GM21390 (cell line): Measurements from ENCODE around the gene SLC25A43.
"Not testable (repeated sequence)": the region's sequence is repeated elsewhere in the genome, so short reads cannot be mapped to it uniquely, and the experiment has no call there.

Source experiments
- ATAC-seq: cut with Tn5 transposase; IDR thresholded peaks from one replicate; pipeline ENCODE4 v1.9.1; 2021; ENCODE audit not compliant: unreplicated experiment

Gene SLC25A43

DNA sequence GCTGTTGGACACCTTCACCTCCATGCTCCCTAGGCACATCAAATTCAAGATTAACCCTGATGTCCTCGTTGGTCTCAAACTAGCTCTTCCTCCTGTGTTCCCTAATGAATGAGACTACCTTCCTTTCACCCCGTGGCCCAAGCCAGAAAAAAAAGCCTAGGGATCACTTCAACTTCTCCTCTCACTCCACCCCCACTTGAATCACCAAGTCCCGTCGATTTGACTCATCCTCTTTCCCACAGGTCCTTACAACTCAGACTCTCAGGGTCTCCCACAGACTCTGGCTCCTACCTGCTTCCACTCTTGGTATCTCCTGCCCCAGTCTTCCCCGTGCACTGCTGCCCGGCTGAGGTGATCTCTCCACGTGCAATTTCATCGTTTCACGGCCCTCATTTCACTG, 8.5 kb downstream of the SLC25A43 start:
- ATAC-seq: no peak

DNA sequence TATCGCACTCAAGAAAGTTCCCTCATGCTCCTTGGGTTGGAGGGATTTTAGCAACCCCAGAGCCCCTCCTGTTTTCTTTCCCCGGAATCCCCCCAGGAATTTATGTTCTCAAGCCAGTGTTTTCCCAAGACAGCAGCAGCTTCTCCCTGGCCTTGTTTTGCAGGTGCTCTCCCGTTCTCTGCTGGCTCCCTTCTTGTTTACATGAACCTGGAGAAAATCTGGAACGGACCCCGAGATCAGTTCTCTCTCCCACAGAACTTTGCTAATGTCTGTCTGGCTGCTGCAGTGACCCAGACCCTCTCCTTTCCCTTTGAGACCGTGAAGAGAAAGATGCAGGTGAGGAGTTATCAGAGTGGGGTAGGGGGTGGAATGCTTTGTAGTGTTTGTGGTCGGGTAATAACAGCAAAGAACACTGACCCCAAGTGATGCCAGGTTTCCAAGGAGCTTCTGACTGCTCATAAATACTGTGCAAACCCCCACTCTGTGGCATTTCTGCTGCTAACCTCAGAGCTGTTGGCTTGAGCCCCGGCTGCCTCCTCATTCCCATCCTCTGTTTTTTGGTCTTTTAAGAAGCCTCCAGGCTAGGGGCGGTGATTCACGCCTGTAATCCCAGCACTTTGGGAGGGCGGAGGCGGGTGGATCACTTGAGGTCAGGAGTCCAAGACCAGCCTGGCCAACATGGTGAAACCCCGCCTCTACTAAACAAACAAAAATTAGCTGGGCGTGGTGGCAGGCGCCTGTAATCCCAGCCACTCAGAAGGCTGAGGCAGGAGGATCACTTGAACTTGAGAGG, 11.1 kb downstream of the SLC25A43 start:
- no peak for ATAC-seq

DNA sequence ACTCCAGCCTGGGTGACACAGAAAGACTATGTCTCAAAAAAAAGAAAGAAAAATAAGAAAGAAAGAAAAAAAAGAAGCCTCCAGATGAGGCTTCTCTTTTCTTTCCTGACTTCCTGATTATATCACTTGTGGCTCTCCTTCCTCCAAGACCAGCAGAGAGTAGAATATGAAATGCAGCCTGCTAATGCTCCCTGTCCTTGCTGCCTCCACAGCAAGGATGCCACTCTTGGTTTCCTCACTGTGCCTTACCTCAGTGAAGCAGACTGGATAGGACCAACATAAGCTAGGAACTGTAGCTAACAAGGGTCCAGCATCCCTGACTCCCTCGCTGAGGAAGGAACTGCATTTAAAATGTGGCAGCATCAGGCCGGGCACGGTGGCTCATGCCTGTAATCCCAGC, 11.7 kb downstream of the SLC25A43 start:
- no peak for ATAC-seq

DNA sequence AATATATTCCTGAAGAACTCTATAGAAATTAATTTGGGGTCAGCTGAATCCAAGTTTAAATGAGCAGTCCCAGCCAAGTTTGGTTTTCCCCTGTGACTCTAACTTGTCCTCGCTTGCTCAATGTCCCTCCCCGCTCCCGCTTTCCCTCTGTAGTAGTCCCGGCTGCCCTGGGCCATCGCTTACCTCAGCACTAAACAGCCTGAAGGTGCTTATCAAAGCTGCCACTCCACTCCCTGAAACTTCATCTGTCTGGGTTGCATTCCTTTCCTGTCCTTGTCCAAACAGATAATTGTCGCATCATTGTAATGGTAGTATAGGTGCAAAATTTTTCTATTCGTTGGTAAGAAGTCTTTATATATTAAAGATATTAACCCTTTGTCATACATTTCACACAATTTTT, 12.8 kb downstream of the SLC25A43 start:
- no peak for ATAC-seq

DNA sequence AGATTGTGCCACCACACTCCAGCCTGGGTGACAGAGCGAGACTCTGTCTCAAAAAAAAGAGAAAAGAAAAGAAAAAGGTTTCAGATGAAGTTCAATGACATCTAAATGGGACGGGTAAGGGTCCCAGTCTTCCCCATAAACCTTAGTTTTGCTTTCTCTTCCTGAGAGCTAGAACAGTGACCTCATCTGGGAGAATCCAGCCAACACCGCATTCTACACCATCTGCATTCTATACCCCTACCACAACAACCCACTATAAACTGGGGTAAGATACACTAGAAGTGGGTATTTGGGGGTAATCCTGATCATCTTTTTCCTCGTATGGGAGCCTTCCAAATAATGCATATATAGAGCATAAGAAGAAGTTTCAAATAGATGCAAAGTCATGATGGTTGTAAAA, 18.2 kb downstream of the SLC25A43 start:
- no peak for ATAC-seq

DNA sequence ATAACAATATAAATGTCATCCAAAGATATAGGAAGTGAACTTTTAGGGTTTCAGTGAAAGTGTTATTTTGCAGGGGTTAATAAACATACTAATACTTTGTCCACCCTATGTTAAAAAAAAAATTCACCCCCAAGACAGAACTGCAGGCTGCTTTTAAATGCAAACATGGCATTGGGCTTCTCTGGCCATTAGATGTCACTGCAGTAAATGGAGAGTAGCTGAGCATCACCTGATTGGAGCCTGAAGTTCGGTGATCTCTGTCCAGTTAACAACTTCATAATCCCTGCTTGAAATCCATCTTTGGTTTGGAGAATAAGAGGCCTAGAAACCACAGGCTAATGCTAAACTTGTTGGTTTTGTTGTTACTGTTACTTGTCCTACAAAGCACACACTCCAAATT, 18.7 kb downstream of the SLC25A43 start:
- ATAC-seq: no peak

DNA sequence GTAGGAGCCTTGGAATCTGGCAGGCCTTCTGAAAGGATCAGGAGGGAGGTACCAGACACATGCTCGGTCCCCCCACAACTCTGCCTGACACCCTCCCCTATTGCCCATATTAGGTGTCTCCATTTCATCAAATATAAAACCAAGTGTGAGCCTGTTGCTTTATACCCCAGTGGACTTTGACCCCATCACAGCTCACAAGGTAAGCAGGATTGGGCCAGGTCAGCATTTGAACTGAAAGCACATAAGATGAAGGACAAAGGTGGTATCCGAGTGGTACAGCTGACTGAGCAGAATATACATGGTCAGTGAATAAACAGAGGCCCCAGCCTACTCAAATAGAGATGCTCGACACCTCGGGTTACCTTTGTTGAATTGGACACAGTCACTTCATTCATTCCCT, 20.0 kb downstream of the SLC25A43 start:
- no peak for ATAC-seq

DNA sequence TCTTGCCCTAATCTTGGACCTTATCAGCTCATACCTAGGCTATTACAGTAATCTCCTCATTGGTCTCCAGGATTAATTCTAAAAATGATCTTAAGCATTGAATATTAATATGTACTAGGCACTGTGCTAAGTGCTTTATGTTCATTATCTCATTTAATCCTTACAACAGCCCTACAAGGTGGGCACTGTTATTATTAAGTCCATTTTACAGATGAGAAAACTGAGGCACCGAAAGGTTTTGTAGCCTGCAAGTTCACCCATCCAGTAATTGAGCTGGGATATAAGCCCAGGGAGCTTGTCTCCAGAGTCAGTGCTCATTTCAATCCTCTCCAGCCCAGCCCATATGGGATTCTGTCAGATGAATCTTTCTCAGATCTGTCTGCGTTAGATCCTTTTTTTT, 20.8 kb downstream of the SLC25A43 start:
- no peak for ATAC-seq

DNA sequence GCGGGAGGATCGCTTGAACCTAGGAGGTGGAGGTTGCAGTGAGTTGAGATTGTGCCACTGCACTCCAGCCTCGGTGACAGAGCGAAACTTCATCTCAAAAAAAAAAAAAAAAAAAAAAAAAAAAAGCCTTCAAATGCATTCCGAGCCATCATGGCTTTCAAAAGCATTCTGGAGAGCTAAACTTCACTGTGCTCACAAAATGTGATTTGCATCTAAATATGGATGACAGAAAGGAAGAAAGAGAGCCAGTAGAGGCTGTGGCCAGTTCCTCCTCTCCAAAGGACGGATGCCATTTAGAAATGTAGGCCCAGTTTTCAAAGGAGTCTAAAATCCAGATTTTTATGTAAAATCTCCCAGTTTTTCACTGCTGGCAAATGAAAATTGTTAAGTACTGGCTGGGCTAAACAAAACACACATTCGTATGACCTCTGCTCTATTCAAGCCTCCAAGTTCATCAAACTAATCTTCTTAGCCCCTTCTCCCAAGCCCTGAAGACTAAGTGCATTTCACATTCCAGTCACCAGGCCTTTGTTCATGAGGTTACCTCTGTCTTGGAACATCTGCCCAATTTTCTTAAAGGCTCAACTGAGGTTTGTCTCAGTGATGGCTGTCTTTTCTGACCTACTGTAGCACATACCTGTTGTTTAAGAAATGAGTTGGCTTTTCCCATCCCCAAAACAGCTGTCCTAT, 22.0 kb downstream of the SLC25A43 start:
- ATAC-seq: no peak

DNA sequence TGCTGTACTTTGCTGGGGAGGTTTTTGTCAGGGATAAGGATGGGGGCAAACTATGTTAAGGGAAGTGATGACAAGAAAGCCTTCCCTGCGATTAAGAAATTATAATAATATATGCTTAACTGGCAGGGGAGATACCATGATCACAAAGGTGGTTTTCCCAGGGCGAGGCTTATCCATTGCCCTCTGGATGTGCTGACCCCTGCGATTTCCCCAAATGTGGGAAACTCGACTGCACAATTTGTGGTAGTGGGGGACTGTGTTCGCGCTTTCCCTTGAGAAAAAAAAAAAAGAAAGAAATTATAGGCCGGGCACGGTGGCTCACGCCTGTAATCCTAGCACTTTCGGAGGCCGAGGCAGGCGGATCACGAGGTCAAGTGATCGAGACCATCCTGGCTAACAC, 24.5 kb downstream of the SLC25A43 start:
- ATAC-seq: no peak

DNA sequence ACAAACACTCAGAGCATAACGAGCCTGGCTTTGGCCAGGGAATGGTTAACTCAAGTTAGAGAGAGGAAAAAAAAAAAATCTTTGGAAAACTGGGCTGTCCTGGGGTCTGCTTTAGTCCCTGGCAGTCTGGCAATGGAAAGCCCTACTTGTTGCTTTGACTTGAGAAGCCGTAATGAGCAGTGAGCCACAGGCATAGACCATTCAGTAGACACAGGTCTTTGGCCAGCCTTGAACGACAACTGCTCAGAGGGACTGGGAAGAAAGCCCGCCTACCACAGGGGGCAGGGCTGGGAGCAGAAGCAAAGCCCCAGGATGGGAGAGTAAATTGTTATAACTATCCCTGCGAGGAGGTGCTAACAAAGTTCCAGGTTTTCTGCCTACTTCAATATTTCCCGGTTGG, 25.9 kb downstream of the SLC25A43 start:
- ATAC-seq: no peak

DNA sequence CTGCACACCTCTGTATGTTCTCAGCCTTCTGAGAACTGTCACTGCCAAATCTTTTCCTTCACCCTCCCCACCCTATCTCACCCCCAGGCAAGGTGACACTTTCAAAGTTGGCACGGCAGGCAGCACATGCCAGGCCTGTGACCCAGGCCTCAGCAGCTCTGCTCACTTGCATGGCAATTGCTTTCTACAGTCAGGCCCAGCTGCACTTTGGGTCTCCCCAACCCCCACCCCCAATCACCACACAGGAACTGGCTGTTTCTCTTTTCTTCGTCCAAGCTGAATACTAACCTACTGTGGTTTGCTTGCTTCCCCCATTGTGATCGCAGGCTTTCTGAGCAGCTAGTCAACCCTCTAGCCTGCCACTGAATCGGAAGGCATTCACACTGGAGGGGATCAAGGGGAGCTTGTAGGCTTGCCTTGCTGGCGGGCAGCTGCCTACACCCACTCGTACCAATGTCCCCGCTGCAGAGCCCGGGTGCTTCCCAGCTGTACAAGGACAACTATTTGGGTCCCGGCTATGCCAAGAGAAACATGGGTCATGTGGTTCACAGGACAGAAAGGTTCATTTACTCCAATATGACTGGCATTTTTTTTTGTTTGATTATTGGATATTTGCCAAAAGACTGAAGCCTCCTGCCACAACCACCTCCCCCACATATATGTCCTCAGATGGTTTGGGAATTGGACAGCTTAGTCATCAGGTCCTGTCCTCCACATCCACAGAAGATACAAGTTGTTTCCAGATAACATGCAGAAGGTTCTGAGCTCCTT, 28.1 kb downstream of the SLC25A43 start:
- ATAC-seq: peak; percentile 91

DNA sequence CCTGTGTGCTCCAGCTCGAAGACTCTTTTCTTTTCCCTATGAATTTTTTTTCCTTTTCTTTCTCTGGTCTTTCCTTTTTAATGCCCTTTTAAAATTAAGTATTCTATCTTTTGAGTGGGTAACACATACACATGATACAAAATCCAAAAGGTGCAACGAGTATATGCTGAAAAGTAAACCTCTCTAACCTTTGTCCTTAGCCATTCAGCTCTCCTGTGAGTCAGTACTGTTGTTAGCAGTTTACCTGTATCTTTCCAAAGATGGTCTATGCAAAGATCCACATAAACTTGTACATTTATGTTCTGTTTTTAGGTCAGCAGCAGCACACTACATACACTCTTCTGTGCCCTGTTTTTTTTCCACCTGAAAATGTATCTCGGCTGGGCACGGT, 28.7 kb downstream of the SLC25A43 start:
- ATAC-seq: no peak

DNA sequence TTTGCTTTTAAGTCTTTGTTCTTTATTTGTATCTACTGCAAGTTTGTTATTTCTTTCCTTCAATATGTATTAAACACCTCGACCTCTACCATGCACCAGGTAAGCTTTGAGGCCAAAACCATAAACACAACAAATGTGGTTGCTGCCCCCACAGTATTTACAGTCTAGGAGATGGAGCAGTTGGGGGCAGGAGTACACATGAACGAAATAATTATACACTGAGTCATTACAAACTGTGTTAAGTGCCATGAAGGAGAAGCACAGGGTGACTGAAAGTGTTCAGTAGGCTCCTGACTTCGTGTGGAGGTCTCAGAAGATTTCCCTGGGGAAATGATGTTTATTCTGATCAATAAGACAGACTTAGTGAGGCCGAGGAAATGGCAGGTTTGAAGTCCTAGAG, 30.3 kb downstream of the SLC25A43 start:
- ATAC-seq: no peak

DNA sequence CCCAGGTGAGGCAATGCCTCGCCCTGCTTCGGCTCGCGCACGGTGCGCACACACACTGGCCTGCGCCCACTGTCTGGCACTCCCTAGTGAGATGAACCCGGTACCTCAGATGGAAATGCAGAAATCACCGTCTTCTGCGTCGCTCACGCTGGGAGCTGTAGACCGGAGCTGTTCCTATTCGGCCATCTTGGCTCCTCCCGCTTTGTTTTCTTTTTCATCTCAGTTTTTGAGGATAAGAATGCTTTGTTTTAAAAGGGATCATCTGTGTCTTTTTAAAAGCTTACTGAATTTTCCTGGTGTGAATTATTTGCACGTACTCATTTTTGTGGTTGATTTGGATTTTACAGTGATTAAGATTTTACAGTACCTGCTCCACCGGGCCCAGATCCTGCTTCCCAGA, 42.2 kb downstream of the SLC25A43 start:
- ATAC-seq: not testable (repeated sequence)

DNA sequence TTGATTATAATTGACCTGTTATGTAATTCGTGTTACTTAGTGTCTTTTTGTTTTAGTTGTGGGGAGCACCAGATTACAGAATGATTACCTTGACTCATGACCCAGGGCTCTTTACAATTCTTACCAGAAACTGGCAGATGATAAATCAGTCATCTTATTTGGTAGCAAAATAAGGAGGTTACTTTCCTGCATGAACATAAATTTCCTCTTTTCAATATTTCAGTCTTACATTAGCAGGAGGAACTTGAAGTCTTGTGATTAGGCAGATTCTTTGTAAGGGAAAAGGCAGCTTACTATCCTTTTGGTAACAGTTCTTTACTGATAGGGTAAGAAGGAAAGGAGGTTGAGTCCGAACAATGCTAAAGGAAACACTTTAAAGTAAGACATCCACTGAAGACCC, 43.1 kb downstream of the SLC25A43 start:
- no peak for ATAC-seq

DNA sequence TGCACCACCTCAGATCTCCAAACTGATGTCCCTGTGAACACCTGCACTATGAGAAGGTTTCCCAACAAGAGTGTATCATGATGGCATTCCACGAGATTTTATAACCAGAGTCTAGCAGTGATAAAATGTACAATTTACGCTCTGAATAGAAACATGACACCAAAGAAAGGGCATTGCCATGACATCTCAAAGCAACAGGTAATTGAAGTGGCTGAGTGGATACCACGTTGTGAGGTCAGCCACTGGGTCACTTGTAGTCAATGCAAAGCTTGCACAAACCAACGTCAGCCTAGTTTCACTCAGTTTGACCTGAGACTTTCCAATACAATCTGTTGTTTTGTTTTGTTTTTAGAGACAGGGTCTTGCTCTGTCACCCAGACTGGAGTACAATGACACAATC, 54.1 kb downstream of the SLC25A43 start:
- no peak for ATAC-seq

DNA sequence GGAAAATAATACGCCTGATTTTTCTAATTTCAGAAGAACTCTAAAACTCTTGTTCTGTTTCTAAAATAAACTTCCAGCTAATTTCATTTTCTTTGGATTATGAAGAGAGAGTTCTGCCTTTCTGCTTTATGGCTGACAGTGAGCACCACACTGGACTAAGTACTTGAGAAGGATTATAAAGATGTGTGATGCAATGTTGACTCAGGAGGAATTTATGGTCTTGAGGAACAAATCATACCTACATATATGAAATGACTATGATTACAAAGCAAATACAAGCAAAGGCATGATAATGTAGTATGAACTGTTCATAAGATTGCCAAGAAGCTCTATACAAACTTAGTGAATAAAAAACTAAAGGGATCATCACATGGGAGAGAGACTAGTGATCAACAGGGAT, 56.1 kb downstream of the SLC25A43 start:
- no peak for ATAC-seq

DNA sequence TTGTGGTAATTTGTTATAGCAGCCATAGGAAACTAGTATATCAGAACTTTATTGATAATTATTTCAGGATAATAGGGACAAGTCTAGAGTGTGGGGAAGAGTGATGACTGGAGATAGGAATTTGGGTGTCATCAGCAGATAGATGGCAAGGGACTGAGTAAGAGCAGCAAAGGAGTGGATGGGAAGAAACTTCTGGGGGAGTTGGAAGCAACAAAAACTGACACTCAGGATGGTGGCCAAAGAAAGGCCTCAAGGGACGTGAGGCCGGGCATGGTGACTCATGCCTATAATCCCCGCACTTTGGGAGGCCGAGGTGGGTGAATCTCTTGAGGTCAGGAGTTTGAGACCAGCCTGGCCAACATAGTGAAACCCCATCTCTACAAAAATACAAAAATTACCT, 60.0 kb downstream of the SLC25A43 start:
- ATAC-seq: no peak

DNA sequence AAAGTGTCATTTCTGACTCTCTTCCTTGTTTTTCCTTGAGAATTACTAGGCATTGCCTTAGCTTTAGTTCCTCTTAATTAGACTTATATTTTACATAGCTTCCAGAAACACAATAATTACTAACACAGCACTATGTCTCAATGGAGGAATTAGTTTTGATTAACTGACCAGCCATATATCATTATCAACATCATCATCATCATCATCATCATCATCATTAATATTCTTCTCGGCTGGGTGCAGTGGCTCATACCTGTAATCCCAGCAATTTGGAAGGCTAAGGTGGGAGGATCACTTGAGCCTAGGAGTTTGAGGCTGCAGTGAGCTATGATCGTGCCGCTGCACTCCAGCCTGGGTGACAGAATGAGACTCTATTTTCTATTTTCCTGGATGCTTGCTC, 66.4 kb downstream of the SLC25A43 start:
- no peak for ATAC-seq

DNA sequence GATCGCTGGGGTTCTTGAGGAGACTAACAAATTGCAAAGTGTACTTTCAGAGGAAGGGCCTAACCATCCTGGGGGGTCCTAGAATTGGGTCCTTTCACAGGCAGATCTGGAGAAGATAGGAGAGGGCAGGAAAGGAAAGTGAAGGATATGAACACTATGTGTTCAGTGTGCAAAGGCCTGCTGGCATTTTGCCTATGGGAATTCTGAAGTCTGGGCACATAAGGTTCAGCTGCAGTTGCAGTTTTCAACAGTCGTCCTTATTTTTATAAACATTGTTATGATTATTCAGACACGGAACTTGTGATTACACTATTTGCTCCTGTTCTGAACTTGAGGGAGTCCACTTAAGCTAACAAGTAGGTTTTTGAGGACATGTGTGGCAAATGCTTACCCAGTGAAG, 67.8 kb downstream of the SLC25A43 start:
- no peak for ATAC-seq

DNA sequence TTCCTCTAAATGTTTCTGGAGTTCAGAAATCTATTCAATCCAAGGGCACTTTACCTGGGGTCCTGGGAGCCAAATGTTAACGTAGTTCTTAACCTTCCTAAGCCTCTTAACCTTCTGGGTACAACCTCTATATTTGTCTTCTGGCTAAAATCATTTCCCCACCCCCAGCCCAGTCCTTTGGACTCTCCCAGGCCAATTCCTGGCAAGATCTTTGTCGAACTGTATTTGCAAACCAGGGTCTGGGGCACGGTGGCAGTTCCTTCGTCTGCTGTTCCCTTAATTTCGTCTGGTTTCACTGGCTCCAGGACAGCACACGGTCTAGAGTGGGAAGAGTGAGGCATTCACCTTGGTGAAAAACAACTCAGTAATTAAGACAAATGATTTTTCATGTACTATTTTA, 68.3 kb downstream of the SLC25A43 start:
- ATAC-seq: no peak
